ENCODE data around the gene ITGB2.

Gene ITGB2

GRCh38 chr21:44920694-44921604 is at the start of gene ITGB2:
Gene ITGB2 (minus strand): TSS chr21:44920899. CDS start chr21:44910782, 10,117 bp downstream.
- FAIRE-seq = no peak
- no peak for DNase-seq (ENCODE audit: insufficient read length, low spot score)
- TF ChIP-seq CTCF (IDR thresholded peaks at IDR 0.05; ENCODE audit: insufficient read depth, missing control alignments) = no peak

- DNase-seq (ENCODE audit: insufficient read length, low spot score) (no peak), FAIRE-seq (no peak)
- no peak for TF ChIP-seq CTCF (IDR thresholded peaks at IDR 0.05; ENCODE audit: insufficient read depth, missing control alignments)
Measured at GRCh38 chr21:44969931-44970755, 49.4 kb upstream of the ITGB2 start.

GRCh38 chr21:44969066-44969670 is 48.5 kb upstream of the ITGB2 start:
- no peak for FAIRE-seq
- DNase-seq (ENCODE audit: insufficient read length, low spot score) = no peak
- no peak for TF ChIP-seq CTCF (IDR thresholded peaks at IDR 0.05; ENCODE audit: insufficient read depth, missing control alignments)

DNA sequence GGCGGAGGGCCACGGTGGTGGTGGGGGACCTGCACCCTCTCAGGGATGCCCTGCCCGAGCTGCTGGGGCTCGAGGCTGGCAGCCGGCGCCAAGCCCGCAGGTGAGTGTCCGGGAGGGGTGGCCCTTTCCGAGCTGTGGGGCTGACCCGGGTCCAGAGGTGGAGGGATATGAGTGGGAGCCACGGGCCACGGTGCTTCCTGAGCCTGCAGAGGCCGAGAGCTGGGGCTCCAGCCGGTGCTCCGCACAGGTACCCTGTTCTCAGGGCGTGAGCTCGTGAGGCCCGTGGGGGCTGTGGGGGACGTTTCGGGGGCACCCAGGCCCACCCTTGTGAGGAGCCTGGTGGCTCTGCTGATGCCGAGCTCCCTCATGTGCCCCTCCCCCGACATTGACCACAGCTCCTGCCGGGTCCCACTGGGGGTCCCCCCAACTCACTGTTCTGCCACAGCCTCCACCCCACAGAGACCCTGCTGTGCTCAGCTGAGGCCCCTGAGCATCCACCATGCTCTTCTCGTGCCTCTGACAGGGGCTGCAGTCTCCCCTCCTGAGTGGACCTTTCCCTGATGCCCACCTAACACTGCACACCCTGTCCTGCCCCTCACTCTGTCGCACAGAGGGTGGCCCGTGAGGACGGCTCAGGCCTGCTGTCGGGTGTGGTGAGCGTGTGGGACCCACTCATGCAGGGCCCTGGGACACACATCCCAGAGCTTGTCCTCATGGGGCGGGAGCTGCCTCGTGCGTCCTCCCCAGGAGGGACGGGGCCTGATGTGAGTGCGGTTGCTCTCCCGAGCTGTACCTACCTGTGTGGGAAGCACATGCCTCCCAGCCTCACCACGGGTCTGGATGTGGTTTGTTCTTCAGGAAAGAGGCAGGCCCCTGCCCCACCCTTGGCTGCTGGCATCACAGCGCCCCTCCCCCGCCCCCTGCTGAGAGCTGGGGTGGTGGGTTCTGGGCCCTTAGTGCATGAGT is 46.7 kb upstream of the ITGB2 start:
- TF ChIP-seq CTCF (IDR thresholded peaks at IDR 0.05; ENCODE audit: insufficient read depth, missing control alignments) = no peak
- DNase-seq (ENCODE audit: insufficient read length, low spot score) = no peak
- no peak for FAIRE-seq

GRCh38 chr21:44966135-44967081 is 45.7 kb upstream of the ITGB2 start:
- FAIRE-seq = no peak
- no peak for TF ChIP-seq CTCF (IDR thresholded peaks at IDR 0.05; ENCODE audit: insufficient read depth, missing control alignments)
- DNase-seq (ENCODE audit: insufficient read length, low spot score) = no peak
